Measurements from ENCODE around the gene CALML4. TPM values are rescaled to one million over a fixed set of nuclear protein-coding genes. Genes with fewer than 3 reads are reported as not detected.
"Not testable (repeated sequence)": the region's sequence is repeated elsewhere in the genome, so short reads cannot be mapped to it uniquely, and the experiment has no call there.

Gene CALML4
- total RNA-seq, 1 experiment from 2014 or later: 19.5 TPM

- ChIA-PET CTCF (no interaction called here), POLR2A (no interaction called here)
- H3K27me3 Mint-ChIP-seq (ENCODE audit: insufficient read depth, unreplicated experiment): no peaks in the 10 kb centered on the region
- no peak overlapping the region for H3K4me3 Mint-ChIP-seq (ENCODE audit: unreplicated experiment)
- no peaks in the 10 kb centered on the region for H3K4me1 Mint-ChIP-seq (ENCODE audit: low read depth, unreplicated experiment)
- intact Hi-C loops (cut with micrococcal nuclease; ENCODE audit: unreplicated experiment): no loop called here
- Histone ChIP-seq H3K27me3 (replicated peaks; ENCODE audit: control insufficient read depth, insufficient read depth, low read length) (no peaks in the 10 kb centered on the region), H3K4me3 (ENCODE audit: low read depth, low read length) (no peak overlapping the region), H3K9me3 (no peaks in the 10 kb centered on the region), H3K36me3 (ENCODE audit: control insufficient read depth, insufficient read depth, low read length) (no peaks in the 10 kb centered on the region), H3K4me1 (peaks cover 4% of the 10 kb centered on the region; the same call in 1 of the 2 replicates)
- H3K27ac Mint-ChIP-seq (ENCODE audit: unreplicated experiment): no peak overlapping the region
- peaks cover 9% of the 10 kb centered on the region for H3K9me3 Mint-ChIP-seq (ENCODE audit: unreplicated experiment)
- no TSS peak for BruUV-seq (replicated peaks)
- no peak for DNase-seq
- H3K36me3 Mint-ChIP-seq (ENCODE audit: insufficient read depth, unreplicated experiment): no peaks in the 10 kb centered on the region
- TF ChIP-seq, protein P1, sequence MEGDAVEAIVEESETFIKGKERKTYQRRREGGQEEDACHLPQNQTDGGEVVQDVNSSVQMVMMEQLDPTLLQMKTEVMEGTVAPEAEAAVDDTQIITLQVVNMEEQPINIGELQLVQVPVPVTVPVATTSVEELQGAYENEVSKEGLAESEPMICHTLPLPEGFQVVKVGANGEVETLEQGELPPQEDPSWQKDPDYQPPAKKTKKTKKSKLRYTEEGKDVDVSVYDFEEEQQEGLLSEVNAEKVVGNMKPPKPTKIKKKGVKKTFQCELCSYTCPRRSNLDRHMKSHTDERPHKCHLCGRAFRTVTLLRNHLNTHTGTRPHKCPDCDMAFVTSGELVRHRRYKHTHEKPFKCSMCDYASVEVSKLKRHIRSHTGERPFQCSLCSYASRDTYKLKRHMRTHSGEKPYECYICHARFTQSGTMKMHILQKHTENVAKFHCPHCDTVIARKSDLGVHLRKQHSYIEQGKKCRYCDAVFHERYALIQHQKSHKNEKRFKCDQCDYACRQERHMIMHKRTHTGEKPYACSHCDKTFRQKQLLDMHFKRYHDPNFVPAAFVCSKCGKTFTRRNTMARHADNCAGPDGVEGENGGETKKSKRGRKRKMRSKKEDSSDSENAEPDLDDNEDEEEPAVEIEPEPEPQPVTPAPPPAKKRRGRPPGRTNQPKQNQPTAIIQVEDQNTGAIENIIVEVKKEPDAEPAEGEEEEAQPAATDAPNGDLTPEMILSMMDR (IDR thresholded peaks at IDR 0.05; ENCODE audit: insufficient read depth in 1 of 2, low read depth in 1 of 2, low read length in 1 of 2, severe bottlenecking in 1 of 2, unreplicated experiment in 1 of 2): no peak
Measured at GRCh38 chr15:68239025-68239424, 33.9 kb upstream of the CALML4 start.

GRCh38 chr15:68235022-68235421, 29.9 kb upstream of the CALML4 start:
- no peaks in the 10 kb centered on the region for H3K36me3 Mint-ChIP-seq (ENCODE audit: insufficient read depth, unreplicated experiment)
- intact Hi-C loops (cut with micrococcal nuclease; ENCODE audit: unreplicated experiment): no loop called here
- POLR2A ChIA-PET: no interaction called here
- H3K27me3 ChIP-seq (replicated peaks; ENCODE audit: control insufficient read depth, insufficient read depth, low read length): no peaks in the 10 kb centered on the region
- H3K4me3 Mint-ChIP-seq (ENCODE audit: unreplicated experiment): no peak overlapping the region
- TF ChIP-seq, protein P1 (IDR thresholded peaks at IDR 0.05; ENCODE audit: insufficient read depth in 1 of 2, low read depth in 1 of 2, low read length in 1 of 2, severe bottlenecking in 1 of 2, unreplicated experiment in 1 of 2): no peak
- peaks cover 9% of the 10 kb centered on the region for H3K9me3 Mint-ChIP-seq (ENCODE audit: unreplicated experiment)
- CTCF ChIA-PET: no interaction called here
- H3K4me1 Mint-ChIP-seq (ENCODE audit: low read depth, unreplicated experiment): peaks cover 28% of the 10 kb centered on the region
- H3K4me1 ChIP-seq: peaks cover 30% of the 10 kb centered on the region
- H3K36me3 ChIP-seq (ENCODE audit: control insufficient read depth, insufficient read depth, low read length): no peaks in the 10 kb centered on the region
- H3K27me3 Mint-ChIP-seq (ENCODE audit: insufficient read depth, unreplicated experiment): no peaks in the 10 kb centered on the region
- no peaks in the 10 kb centered on the region for H3K9me3 ChIP-seq
- H3K27ac Mint-ChIP-seq (ENCODE audit: unreplicated experiment): no peak overlapping the region
- DNase-seq: no peak
- no peak overlapping the region for H3K4me3 ChIP-seq (ENCODE audit: low read depth, low read length)
- BruUV-seq (replicated peaks): no TSS peak

GRCh38 chr15:68234520-68234919, 29.4 kb upstream of the CALML4 start:
- H3K36me3 Mint-ChIP-seq (ENCODE audit: insufficient read depth, unreplicated experiment); POLR2A ChIA-PET: not testable (repeated sequence)

DNA sequence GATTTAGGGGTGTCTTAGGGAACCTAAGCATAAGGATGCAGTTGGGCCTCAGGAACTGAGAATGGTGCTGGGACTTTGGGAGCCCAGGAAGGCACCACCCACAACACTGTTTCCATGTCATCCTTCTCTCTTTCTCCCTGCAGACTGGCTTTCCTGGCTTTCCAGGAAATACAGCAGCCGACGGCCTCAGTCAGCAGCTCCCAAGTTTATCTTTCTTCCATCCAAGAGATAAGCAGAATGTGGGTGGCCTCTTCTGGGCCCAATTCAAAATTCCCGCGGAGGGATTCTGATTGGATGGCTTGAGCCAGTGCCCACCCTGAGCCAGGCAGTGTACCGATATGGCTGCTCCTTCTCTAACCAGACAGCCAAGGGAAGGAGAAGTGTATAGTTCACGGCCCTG, 28.9 kb upstream of the CALML4 start:
- CTCF ChIA-PET: no interaction called here
- TF ChIP-seq, protein P1 (IDR thresholded peaks at IDR 0.05; ENCODE audit: insufficient read depth in 1 of 2, low read depth in 1 of 2, low read length in 1 of 2, severe bottlenecking in 1 of 2, unreplicated experiment in 1 of 2): no peak
- peaks cover 9% of the 10 kb centered on the region for H3K9me3 Mint-ChIP-seq (ENCODE audit: unreplicated experiment)
- H3K27ac Mint-ChIP-seq (ENCODE audit: unreplicated experiment): no peak overlapping the region
- intact Hi-C loops (cut with micrococcal nuclease; ENCODE audit: unreplicated experiment): no loop called here
- Histone ChIP-seq H3K9me3 (no peaks in the 10 kb centered on the region), H3K36me3 (ENCODE audit: control insufficient read depth, insufficient read depth, low read length) (no peaks in the 10 kb centered on the region), H3K4me1 (peaks cover 30% of the 10 kb centered on the region), H3K27me3 (replicated peaks; ENCODE audit: control insufficient read depth, insufficient read depth, low read length) (no peaks in the 10 kb centered on the region), H3K4me3 (ENCODE audit: low read depth, low read length) (no peak overlapping the region)
- H3K4me3 Mint-ChIP-seq (ENCODE audit: unreplicated experiment): no peak overlapping the region
- POLR2A ChIA-PET: no interaction called here
- peaks cover 32% of the 10 kb centered on the region for H3K4me1 Mint-ChIP-seq (ENCODE audit: low read depth, unreplicated experiment)
- peaks cover 4% of the 10 kb centered on the region for H3K36me3 Mint-ChIP-seq (ENCODE audit: insufficient read depth, unreplicated experiment)
- DNase-seq: no peak
- no TSS peak for BruUV-seq (replicated peaks)
- H3K27me3 Mint-ChIP-seq (ENCODE audit: insufficient read depth, unreplicated experiment): no peaks in the 10 kb centered on the region

More at GRCh38 chr15:68234520-68234919, 29.4 kb upstream of the CALML4 start:
- H3K36me3 ChIP-seq (ENCODE audit: control insufficient read depth, insufficient read depth, low read length); H3K4me3 Mint-ChIP-seq (ENCODE audit: unreplicated experiment); CTCF ChIA-PET; DNase-seq; H3K4me3 ChIP-seq (ENCODE audit: low read depth, low read length); H3K9me3 Mint-ChIP-seq (ENCODE audit: unreplicated experiment); BruUV-seq (replicated peaks); H3K27ac Mint-ChIP-seq (ENCODE audit: unreplicated experiment); H3K27me3 Mint-ChIP-seq (ENCODE audit: insufficient read depth, unreplicated experiment); H3K27me3 ChIP-seq (replicated peaks; ENCODE audit: control insufficient read depth, insufficient read depth, low read length); H3K9me3 ChIP-seq; intact Hi-C loops (cut with micrococcal nuclease; ENCODE audit: unreplicated experiment): not testable (repeated sequence)
- H3K4me1 ChIP-seq: peaks cover 30% of the 10 kb centered on the region
- peaks cover 32% of the 10 kb centered on the region for H3K4me1 Mint-ChIP-seq (ENCODE audit: low read depth, unreplicated experiment)
